Subcutaneous abdominal adipose tissue (tissue), 5 donors: ENCODE data around the gene ZCCHC13.
A peak's percentile ranks its signal among the peaks of the same experiment; 100 is the strongest.

Experiments
- H3K27ac ChIP-seq: one replicate; pipeline ENCODE4 v1.7.0; 2013; ENCODE audit warnings: low read depth, mild to moderate bottlenecking, inconsistent platforms, low read length, moderate library complexity
- H3K27me3 ChIP-seq, 5 donors: one replicate each; pipeline ENCODE4 v1.7.0; 2013; ENCODE audit warnings: low read length in 5 of 5, inconsistent platforms in 1 of 5; ENCODE audit not compliant: control insufficient read depth in 5 of 5, insufficient read depth in 4 of 5
- H3K36me3 ChIP-seq, 5 donors: one replicate each; pipeline ENCODE4 v1.7.0; 2013; ENCODE audit warnings: low read length in 5 of 5; ENCODE audit not compliant: control insufficient read depth in 5 of 5, insufficient read depth in 5 of 5
- H3K4me1 ChIP-seq, 5 donors: one replicate each; pipeline ENCODE4 v1.7.0; 2013; ENCODE audit warnings: low read length in 5 of 5, mild to moderate bottlenecking in 3 of 5, moderate library complexity in 1 of 5; ENCODE audit not compliant: control insufficient read depth in 5 of 5, insufficient read depth in 5 of 5
- H3K4me3 ChIP-seq, 5 donors: one replicate each; pipeline ENCODE4 v1.7.0; 2013; ENCODE audit warnings: low read length in 5 of 5, low read depth in 1 of 5
- H3K9ac ChIP-seq, 5 donors: one replicate each; pipeline ENCODE4 v1.7.0; 2013; ENCODE audit warnings: low read length in 5 of 5, mild to moderate bottlenecking in 4 of 5, moderate library complexity in 3 of 5
- H3K9me3 ChIP-seq, 5 donors: one replicate each; pipeline ENCODE4 v1.7.0; 2013; ENCODE audit warnings: low read length in 5 of 5; ENCODE audit not compliant: control insufficient read depth in 5 of 5
- donor health status: healthy.
- donor health status: healthy.
- donor health status: healthy.
- donor health status: healthy.
- donor health status: healthy.

Gene ZCCHC13

GRCh38 chrX:74346088-74346487 lies 42.1 kb downstream of the ZCCHC13 start:
- Histone ChIP-seq H3K4me1 (peaks cover 0 to 12% (median 7%) of the 10 kb centered on the region in 5 donors), H3K9ac (no peak overlapping the region), H3K27ac (no peak overlapping the region), H3K4me3 (no peak overlapping the region), H3K9me3 (no peaks in the 10 kb centered on the region), H3K36me3 (no peaks in the 10 kb centered on the region), H3K27me3 (peaks cover 0 to 6% (median 6%) of the 10 kb centered on the region in 5 donors)

- H3K27me3 ChIP-seq, result peaks cover 0 to 15% (median 11%) of the 10 kb centered on the region in 5 donors
- no peak overlapping the region for H3K27ac ChIP-seq
- no peaks in the 10 kb centered on the region for H3K9me3 ChIP-seq
- H3K36me3 ChIP-seq, result no peaks in the 10 kb centered on the region
- H3K9ac ChIP-seq, result no peak overlapping the region
- no peaks in the 10 kb centered on the region for H3K4me1 ChIP-seq
- no peak overlapping the region for H3K4me3 ChIP-seq
Measured at GRCh38 chrX:74349387-74349786, 45.4 kb downstream of the ZCCHC13 start.

GRCh38 chrX:74351760-74352159 lies 47.8 kb downstream of the ZCCHC13 start:
- Histone ChIP-seq H3K9ac (no peak overlapping the region), H3K4me1 (no peaks in the 10 kb centered on the region), H3K27ac (no peak overlapping the region), H3K9me3 (no peaks in the 10 kb centered on the region), H3K27me3 (peaks cover 0 to 25% (median 10%) of the 10 kb centered on the region in 5 donors), H3K4me3 (peak overlapping the region in 1 of 5 donors; percentile 32), H3K36me3 (no peaks in the 10 kb centered on the region)

- no peaks in the 10 kb centered on the region for H3K4me1 ChIP-seq
- no peaks in the 10 kb centered on the region for H3K9me3 ChIP-seq
- H3K36me3 ChIP-seq, result no peaks in the 10 kb centered on the region
- H3K4me3 ChIP-seq, result no peak overlapping the region
- no peak overlapping the region for H3K9ac ChIP-seq
- peaks cover 0 to 19% (median 10%) of the 10 kb centered on the region in 5 donors for H3K27me3 ChIP-seq
- no peak overlapping the region for H3K27ac ChIP-seq
Measured at GRCh38 chrX:74353984-74354383, 50.0 kb downstream of the ZCCHC13 start.
